GM19351 (cell line): Measurements from ENCODE around the gene C19orf67.

Source experiments
- ATAC-seq: cut with Tn5 transposase; IDR thresholded peaks from one replicate; pipeline ENCODE4 v1.9.1; 2021; ENCODE audit warnings: mild to moderate bottlenecking, moderate library complexity; ENCODE audit not compliant: unreplicated experiment

C19orf67 gene

DNA sequence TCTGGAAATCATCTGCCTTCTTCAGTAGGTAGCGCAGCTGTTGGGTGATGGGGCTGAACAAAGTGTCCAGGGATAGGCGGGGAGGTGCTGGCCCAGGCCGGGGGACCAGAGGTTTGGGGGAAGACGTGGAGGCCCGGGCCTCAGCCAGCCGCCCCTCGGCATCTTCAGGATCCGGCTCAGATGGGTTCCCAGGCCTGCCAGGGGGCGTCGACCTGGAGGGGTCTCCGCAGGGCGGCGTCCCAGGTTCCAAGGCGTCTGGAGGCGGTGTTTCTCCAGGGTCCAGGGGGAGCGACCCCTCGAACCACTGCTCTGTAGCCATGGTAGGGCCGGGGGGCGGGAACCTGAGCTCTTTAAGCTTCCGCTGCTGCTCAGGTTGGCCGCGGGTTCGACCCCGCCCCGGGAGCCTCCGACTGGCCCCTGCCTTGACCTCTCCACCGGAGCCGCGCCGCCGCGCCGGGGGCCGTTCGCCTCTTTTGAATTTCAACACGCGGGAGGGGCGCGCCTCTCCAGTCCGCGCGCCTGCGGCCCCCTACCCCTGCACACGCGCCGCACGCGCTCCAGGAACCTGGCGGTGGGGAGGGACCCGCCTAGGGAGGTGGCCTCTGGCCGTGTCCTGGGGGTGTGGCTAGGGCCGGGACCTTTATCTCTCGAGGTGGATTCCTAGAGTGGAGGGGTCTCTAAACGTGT, at the start of gene C19orf67:
Gene C19orf67 (minus strand): TSS at position 475 of the 687 bp plus-strand sequence. CDS start 156 bp downstream, at position 319.
- ATAC-seq: no peak

DNA sequence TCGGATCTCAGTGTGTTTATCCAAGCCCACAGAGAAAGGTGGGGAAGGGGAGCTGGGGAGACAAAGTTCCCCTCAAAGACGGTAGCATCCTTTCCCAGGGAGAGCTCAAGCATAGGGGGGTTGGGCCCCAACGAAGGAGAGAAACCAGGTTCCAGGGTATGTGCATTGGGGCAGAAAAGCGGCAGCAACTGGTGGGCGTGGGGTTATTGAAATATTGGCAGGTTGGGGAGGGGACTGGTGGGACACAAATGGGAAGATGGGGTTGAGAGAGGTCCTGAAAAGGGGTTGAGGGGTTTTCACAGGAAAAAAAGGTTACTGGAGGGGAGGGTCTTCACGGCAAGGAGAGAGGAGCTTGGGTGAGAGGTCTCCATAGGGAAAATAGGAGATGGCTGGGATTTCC, 49.8 kb upstream of the C19orf67 start:
- no peak for ATAC-seq

DNA sequence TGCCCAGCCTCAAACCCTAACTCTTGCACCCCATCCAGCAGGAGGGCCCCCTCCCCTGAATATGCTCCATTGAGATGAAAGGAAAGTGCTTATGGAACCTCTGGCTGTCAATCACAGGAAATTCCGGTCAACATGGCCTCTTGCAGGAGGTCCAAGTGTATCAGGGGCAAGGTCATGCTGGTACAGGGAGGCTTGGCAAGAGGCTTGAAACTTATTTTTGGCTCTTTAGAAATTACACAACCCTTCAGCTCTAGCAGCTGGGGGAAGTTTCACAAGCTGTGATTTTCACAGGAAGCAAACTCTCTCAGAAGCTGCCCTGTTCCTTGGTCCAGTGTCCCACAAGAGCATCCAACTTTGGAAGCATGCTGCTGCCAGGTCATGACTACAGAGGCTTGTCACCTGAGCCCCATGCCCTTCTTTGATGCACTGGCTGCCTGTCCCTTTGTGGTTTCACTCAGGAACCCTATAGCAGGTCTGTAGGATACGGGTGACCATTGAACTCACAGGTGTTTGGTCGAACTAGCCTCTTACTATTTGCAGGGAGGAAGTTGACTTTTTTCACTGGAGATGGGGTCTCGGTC, 42.4 kb upstream of the C19orf67 start:
- ATAC-seq: no peak

DNA sequence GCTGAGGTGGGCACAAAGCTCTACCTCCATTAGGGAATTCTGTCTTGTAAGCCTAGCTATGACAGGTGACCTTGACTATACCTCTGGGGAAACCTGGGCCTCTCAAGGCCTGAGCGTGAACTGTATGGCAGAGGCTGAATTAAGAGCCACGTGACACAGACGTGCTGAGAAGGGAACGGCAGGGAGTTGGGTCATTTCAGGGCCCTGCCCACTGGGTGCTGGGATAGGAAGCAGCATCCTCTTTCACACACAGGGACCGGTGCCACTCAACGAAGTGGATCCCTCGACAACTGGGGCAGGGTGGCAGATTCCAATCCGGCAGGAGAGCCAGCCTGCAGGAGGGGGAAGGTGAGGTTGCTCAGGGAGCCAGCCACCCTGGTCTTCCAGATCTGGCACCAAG, 41.6 kb upstream of the C19orf67 start:
- ATAC-seq: no peak

DNA sequence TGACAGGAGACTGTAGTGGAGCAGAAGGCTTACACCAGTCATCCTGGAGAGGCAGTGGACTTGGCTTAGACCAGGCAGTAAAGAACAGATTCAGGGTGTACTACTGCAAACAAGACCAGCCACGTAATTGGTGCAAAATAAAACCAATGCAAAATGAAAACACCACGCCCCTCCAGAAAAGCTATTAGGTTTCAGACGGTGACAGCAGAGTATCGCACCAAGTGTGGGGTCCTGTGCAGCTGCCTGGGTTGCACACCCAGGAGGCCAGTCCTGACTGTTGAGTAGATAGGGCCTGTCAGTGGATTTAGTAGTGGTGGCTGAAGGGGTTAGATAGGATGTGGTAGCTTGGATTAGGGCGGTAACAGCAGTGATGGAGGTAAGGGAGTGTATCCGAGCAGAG, 37.3 kb upstream of the C19orf67 start:
- no peak for ATAC-seq

DNA sequence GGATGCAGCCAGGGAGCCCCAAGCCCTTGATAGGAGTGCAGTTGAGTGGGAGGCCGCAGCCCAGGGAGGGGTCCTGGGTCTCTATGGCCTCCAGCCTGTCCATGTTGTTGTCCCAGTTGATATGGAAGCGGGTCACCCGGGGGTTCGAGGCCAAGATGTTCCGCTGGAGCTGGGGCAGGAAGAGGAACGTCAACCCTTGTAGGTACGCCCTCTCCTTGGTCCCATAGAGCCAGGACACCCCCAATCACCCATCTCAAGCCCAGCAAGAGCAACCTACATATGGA, 34.9 kb upstream of the C19orf67 start:
- ATAC-seq: no peak

DNA sequence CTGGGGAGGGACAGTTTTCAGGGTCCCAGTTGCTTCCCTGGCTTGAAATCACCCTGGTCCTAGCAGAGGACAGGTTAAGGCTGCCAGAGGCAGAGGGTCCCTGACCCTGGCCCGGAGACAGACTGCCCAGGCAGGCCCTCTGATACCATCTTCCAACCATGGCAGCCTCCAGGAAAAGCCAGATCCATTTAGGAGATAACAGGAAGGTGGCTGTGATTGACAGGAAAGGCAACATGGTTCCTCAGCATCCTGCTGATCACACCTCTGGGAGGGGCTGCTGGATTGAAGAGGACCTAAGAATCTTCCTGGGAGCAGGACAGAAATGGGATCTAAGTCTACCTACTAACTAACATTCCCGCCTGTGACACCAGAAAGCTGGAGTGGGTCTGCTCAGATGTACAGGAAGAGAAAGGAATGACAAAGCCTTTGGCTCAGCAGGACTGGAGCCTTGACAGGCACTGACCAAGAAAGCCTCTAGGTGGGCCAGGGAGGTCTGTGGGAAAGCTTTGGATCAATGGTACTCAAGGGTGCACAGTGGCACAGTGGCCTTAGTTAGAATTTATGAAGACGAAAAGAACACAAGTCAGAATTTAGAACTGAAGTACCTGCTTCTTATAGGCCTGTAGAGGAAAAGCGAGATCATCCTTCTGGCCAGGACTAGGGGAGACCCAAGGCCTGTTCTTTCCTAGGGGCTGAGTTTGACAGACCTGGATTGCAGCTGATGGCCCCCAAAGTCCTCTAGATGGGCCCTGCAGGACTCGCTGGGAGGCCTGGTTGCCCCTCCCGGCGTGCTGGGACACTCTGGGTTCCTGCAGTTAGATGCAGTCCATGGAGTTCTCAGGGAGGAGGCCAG, 34.3 kb upstream of the C19orf67 start:
- no peak for ATAC-seq

DNA sequence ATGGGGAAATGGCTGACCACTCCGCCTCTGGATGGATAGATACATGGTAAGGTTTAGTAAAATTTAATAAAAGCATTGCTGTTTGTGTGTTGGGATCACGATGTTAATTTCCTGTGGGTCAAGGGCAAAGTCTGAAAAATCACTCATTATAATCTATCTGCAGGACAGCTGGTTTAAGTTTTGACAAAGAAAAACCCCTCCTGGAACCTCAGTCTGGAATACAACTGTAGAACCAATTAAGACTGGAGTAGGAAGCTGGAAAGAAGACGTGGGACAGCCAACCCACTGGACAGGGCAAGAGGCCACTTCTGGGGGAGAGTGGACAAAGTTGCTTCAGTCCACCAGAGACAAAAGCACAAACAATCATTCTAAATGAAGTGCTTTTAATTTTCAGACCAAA, 33.6 kb upstream of the C19orf67 start:
- ATAC-seq: no peak

DNA sequence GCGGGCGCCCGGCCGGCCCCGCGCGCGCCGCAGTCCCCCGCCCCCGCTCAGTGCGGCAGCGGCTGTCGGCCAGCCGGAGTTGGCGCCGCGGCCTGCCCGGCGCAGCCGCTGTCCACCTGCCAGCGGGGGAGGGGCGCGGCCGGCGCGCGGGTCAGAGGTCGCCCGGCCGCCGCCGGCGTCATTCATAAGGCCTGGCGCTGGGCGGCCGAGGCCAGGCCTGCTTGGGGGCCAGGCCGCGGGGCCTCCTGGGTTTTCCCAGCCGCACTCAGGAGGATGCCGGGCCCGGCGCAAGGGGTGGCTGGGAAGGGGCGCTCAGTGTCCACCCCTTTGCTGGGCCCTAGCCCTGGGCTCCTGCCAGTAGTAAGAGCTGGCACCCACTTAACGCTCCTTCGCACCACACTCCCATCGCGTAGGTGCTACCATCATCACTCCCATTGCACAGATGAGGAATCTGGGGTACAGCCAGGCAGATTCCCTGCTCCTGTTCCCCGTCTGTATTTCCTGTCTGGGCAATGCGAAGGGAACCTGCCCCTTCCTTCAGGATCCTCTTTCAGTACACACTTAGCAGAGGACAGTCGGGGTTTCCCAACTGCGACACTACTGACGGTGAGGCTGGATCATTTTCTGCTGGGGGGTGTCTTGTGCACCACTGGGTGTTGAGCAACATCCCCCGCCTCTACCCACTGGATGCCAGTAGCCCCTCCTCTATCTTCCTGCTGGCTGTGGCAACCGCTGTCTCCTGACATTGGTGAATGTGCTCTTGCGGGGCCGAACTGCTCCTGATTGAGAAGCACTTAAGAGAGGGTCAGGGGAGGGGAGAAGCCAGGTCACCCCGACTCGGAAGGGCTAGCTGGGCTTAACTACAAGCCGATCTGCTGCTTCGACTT, 32.8 kb upstream of the C19orf67 start:
- peak; percentile 24 for ATAC-seq

DNA sequence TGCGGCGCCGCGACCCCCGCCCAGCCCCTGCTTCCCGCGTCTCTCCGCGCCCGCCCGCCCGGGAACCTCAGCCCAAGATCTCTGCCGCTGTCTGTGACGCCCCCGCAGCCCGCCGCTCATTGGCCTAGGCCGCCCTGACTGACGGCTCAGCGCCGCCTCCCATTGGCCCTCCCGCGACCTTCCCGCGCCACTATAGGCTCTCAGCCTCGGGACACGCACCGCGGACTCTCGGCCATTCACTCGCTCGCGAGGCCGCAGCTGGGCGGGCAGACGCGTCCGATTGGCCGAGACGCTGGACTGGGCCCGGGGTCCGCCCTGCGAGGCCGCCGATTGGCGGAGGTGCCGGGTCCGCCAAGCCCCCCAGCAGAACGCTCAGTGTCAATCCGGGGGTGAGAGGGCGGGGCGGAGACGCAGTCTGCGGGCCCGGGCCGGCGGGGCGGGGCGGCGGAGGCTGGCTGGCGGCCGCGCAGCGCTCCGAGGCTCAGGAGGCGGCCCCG, 32.1 kb upstream of the C19orf67 start, which contains the start of gene PRKACA:
Gene PRKACA (minus strand): TSS at position 95 of the 497 bp plus-strand sequence. CDS start 215 bp downstream, outside the sequence.
- peak; percentile 88 for ATAC-seq

DNA sequence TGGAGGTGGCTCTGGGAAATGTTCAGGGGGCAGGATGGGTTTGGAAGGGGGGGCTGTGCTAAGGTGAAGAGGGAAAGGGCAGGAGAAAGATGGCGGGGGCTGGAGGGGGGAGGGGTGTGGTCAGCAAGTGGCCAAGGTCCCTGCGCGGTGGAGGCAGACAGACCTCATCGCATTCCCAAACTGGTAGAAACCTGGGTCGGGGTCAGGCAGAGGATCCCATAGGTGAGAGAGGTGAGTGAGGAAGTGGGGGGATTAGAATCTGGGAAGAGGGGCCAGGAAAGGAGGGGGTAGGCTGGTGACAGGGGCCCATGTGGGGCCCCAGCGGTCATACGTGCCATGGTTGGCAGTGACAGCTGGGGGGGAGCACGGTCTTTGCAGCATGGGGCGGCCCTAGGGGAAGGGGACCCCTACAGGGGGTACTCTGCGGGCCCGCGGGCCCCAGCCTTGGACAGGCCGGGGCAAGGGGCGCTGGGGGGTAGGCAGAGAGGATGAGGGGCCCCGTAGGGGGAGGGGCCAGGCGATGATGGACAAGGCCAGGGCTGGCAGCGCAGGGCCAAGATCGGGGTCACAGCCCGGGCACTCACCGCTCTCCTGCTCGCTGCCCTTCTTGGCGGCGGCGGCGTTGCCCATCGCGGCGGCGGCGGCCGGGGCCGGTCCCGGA, 31.5 kb upstream of the C19orf67 start:
- no peak for ATAC-seq

DNA sequence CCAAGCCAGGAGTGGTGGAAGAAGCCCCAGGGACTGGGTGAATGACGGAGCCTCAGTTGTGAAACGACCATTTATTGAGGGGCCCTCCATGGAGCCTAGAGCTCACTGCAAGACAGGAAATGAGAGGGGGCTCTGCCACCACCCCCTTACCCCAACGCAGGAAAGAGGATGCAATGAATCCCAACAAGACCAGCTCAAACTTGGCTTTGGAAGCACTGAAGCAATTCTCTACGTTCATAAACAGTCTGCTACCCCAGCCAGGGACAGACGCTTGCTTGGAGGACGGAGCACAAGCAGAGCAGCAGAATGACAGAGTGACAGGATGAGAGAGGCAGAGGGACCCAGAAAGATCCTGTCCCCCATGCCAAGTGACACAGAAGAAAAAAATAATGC, 30.9 kb upstream of the C19orf67 start:
- ATAC-seq: no peak

DNA sequence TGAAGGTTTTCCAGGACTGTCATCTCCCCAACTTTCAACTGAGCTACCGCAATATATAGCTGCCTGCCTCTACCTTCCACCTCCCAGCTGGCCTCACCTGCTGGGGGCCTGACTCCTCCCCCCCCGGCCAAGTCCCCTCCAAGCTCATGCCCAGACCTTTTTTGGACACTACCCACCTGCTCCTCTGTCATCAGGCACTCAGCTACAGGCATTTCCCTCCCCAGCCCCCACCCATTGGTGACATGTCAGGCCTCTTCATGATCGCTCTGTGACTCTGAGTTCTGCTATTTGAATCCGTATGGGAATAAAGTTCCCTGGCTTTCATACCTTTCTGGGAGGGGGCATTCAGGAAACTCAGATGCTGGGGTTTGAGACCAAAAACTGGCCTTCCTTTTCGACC, 30.2 kb upstream of the C19orf67 start:
- ATAC-seq: no peak

DNA sequence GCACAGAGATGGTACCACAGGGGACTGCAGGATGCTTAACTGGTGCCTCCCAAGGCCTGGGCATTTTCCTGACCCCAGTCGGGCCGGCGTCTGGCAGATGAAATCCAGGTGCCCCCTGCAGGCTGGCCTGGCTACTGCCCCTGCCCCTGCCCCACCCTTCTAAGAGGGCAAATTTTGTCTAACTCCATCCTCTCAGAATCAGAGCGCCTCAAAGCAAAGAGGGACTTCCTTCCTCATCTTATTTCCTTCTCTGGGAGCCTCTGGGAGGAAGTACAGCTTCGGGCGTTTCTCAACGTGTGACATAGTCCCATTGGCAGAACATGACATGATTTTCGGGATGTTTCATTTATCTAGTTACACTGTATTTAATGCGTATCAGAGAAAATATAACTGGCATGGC, 29.3 kb upstream of the C19orf67 start:
- no peak for ATAC-seq

DNA sequence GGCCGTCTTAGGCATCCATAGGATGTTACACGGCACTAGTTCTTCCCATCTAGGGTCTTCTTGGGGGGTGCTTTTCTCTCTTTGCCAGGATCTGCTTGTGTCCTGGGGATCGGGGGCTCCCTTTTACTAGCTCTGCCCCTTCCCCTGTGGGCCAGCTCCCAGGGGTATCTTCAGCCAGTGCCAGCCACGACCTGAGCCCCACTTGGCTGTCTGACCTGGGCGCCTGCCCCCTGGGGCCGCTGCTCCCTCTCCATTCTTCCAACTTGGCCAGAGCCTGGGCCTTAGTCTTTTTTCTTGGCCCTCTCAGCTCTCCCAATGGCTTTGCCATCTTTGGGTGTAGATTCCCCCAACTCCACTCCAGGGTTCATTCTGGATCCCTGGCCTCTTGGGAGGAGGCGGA, 28.9 kb upstream of the C19orf67 start:
- ATAC-seq: no peak

DNA sequence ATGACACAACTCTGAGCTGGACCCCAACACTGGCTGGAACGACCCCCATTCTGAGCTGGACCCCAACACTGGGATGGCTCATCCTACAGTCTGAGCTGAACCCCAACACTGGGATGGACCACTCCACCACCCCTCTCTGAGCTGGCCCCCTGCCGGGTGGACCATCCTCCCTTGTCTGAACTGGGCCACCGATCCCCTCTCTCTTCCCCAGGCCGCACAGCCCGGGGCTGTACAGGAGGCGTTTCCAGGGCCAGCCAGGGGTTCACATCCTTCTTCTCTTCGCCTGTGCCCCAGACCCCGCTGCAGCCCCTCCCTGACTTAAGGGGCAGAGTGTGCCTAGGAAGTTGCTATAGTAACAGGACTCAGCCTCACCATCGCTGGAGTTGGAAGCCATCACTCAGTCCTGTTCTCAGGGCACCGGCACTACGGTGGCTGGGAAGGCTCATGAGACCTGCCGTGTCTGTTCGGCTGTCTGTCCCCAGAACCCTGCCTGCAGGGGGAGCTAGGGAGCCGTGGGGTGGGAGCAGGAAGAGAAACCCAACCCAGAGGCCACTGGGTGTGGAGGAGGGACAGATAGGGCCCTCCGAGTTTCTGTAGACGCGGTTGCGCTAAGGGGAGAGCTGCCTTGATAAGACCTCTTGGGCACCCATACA, 28.3 kb upstream of the C19orf67 start:
- no peak for ATAC-seq

DNA sequence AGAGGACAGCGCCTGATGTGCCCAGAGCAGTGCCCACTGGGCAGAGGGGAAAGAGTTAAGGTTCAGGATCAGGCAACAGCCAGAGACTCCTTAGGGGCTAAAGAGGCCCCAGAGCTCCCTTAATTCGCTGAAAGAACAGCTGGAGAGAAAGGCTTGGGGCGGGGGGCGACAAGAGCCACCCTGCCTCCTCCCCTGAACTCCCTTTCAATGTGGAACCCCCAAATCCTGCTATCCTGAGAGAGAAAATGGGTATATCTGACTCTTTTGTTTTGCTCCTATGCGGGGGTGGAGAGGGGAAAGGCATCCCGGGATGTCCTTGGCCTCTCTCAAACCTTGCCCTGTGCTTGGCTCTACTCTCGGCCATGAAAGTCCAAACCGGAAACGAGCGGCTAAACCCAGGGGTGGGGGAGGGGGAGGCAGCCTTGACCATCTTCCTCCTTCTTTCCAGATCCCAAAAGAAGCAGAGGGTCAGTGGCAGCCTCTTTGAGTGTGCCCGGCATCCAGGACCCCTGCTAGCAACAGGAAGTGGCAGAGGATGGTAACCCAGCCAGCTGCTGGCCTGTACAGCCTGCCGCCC, 27.3 kb upstream of the C19orf67 start:
- ATAC-seq: no peak

DNA sequence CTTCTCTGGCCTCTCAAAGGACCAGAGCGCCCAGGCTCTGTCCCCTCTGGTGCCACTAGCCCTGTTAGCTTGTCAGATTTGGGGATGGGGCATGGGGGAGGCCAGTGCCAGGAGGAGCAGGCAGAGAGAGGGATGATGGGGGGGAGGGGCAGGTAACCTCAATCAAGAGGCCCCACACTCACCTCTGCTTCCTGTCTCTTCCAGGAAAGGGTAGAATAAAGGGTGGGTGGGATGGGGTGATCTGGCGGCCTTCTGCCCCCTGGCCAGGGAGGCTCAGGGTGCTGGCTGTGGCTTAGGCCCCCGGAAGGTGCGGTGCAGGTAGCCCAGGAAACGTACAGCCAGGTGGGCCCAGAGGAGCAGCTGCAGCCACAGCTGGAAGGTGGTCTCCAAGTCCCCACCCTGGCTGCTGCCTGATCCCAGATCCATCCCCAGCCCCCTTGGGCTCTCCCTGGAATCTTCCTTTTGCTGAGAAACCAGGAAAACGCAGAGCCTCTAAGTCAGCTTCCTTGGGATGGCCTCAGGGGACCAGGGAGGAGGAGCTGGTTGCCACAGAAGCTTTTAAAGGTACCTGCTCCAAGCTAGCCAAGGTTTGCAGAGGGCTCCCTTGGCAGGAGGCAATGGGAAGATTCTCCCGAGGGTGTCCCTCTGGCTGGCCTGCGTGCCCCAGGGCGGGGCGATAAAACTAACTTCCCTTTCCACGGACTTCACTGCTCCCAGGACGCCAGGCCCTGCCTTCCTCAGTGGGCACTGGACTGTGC, 26.6 kb upstream of the C19orf67 start:
- no peak for ATAC-seq

DNA sequence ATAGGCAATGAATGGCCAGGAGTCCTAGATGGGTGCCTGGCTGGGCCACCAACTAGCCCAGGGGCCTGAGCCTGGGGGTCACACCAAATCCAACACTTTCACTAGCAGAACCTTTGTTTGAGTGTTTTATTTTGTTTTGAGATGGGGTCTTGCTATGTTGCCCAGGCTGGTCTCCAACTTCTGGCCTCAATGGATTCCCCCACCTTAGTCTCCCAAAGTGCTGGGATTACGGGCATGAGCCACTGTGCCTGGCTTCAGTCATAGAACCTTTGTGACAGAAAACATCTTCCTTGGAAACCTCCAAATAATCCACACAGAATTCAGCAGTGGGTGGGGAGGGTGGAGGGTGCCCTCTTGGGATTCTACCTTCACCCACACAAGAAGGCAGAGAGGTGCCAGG, 25.9 kb upstream of the C19orf67 start:
- ATAC-seq: no peak
